RWPE2 (cell line): ENCODE results near the gene CHPF2.

Source experiments
- ATAC-seq: fragments of 200-7000 bp; cut with Tn5 transposase; 3 replicates; pipeline ENCODE4 v1.9.1; 2021; ENCODE audit warnings: low read depth
- DNase-seq: peaks from one replicate; pipeline ENCODE4 v3.0.0-alpha.2; 2020; ENCODE audit warnings: low spot score
- H3K27ac ChIP-seq: fragments of 450-650 bp; 2 replicates; pipeline ENCODE4 v1.5.1; 2017; ENCODE audit warnings: mild to moderate bottlenecking; ENCODE audit not compliant: poor library complexity, severe bottlenecking
- H3K27me3 ChIP-seq: fragments of 250-450 bp; sonication (Bioruptor Pico); 2 replicates; pipeline ENCODE4 v1.5.1; 2021; ENCODE audit warnings: mild to moderate bottlenecking, moderate library complexity; ENCODE audit not compliant: insufficient read depth, poor library complexity, severe bottlenecking
- H3K36me3 ChIP-seq: fragments of 250-450 bp; sonication (Bioruptor Pico); 2 replicates; pipeline ENCODE4 v1.5.1; 2020; ENCODE audit warnings: low read depth, mild to moderate bottlenecking, moderate library complexity
- H3K4me1 ChIP-seq: fragments of 250-450 bp; sonication (Bioruptor Pico); 2 replicates; pipeline ENCODE4 v1.5.1; 2021; ENCODE audit warnings: mild to moderate bottlenecking, moderate library complexity; ENCODE audit not compliant: insufficient read depth, poor library complexity, severe bottlenecking
- H3K4me3 ChIP-seq: fragments of 250-450 bp; sonication (Bioruptor Pico); 2 replicates; pipeline ENCODE4 v1.5.1; 2021; ENCODE audit warnings: mild to moderate bottlenecking, moderate library complexity; ENCODE audit not compliant: severe bottlenecking
- H3K9me3 ChIP-seq: fragments of 250-450 bp; sonication (Bioruptor Pico); 2 replicates; pipeline ENCODE4 v1.5.1; 2021; ENCODE audit warnings: mild to moderate bottlenecking, moderate library complexity; ENCODE audit not compliant: severe bottlenecking
- TF ChIP-seq, protein P1 (sequence below): fragments of 450-650 bp; IDR thresholded peaks from one replicate; pipeline ENCODE4 v1.5.1; 2017; ENCODE audit warnings: mild to moderate bottlenecking, moderate library complexity; ENCODE audit not compliant: poor library complexity, severe bottlenecking

The CHPF2 gene

DNA sequence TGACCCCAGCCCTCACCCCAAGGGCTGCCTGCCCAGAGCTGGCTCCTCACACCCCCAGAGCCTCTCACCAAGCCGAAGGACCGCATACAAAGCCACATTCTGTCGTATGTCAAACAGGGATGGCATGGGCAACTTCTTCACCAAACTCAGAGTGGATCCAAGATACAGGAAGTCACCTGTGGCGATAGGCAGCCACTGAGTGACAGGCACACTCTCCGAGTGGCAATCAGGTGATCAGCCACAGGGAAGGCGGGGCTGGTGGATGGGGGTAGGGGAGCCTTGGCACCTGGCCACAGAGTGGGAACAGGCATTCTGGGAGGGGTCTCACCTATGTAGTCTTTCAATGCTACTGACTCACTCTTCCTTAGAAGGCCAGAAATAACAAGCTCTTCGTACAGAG lies 38.1 kb upstream of the CHPF2 start:
- no peak overlapping the region for H3K4me3 ChIP-seq
- no peak overlapping the region for H3K27ac ChIP-seq
- TF ChIP-seq, protein P1, sequence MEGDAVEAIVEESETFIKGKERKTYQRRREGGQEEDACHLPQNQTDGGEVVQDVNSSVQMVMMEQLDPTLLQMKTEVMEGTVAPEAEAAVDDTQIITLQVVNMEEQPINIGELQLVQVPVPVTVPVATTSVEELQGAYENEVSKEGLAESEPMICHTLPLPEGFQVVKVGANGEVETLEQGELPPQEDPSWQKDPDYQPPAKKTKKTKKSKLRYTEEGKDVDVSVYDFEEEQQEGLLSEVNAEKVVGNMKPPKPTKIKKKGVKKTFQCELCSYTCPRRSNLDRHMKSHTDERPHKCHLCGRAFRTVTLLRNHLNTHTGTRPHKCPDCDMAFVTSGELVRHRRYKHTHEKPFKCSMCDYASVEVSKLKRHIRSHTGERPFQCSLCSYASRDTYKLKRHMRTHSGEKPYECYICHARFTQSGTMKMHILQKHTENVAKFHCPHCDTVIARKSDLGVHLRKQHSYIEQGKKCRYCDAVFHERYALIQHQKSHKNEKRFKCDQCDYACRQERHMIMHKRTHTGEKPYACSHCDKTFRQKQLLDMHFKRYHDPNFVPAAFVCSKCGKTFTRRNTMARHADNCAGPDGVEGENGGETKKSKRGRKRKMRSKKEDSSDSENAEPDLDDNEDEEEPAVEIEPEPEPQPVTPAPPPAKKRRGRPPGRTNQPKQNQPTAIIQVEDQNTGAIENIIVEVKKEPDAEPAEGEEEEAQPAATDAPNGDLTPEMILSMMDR: no peak
- H3K4me1 ChIP-seq: no peaks in the 10 kb centered on the region
- ATAC-seq (no peak), DNase-seq (no peak)
- H3K27me3 ChIP-seq: peaks cover 24% of the 10 kb centered on the region
- no peaks in the 10 kb centered on the region for H3K9me3 ChIP-seq
- H3K36me3 ChIP-seq: no peaks in the 10 kb centered on the region

DNA sequence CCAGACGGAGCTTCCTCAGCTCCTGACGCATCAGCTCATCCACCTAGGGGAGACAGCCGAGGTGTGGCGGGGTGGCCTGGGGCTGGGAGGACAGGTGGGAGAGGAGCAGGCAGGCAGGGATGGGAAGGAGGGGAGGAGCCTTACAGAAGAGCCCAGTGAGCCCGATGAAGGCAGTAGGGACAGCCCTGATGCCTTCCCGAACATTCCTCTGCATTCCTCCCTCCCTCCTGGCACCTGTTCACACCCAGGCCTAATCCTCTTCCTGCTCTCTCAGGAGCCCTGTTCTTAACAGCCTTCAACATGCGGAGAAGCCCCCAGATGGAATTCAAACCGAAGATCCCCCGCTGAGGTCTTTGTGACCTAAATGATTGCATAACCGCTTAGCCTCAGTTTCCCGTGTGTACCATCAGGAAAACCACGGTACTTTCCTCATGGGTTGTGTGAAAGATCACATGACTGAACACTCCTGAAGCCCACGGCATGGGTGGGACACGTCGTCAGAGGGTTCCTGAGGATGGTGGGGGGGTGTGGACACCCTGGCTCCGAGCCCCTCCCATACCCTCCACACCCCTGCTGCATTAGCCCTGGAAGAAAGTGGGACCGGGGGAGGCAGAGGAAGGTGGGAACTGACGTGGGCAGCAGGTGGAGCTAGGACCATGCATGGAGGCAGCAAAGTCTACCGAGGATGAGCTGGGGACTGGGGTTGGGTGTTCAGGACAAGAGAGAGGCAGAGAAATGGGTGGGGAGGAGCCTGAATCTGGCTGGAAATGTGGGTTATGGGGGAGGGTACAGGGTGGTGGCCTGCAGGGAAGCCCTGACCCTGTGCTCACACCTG lies 36.5 kb upstream of the CHPF2 start:
- no peaks in the 10 kb centered on the region for H3K36me3 ChIP-seq
- TF ChIP-seq, protein P1: no peak
- no peak overlapping the region for H3K4me3 ChIP-seq
- no peak overlapping the region for H3K27ac ChIP-seq
- no peak for DNase-seq
- no peaks in the 10 kb centered on the region for H3K9me3 ChIP-seq
- ATAC-seq: no peak
- peaks cover 17% of the 10 kb centered on the region for H3K27me3 ChIP-seq
- H3K4me1 ChIP-seq: no peaks in the 10 kb centered on the region

DNA sequence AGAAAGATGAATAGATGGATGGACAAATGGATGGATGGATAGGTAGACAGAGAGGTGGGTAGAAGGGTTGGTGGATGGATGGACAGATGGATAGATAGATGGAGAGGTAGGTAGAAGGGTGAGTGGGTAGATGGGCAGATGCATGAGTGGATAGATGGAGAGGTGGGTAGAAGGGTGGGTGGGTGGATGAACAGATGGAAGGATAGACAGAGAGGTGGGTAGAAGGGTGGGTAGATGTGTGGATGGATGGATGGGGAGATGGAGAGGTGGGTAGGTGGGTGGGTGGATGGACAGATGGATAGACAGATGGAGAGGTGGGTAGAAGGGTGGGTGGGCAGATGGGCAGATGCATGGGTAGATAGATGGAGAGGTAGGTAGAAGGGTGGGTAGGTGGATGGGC lies 34.4 kb upstream of the CHPF2 start:
- no peak for ATAC-seq
- DNase-seq: no peak
- Histone ChIP-seq H3K27ac (no peak overlapping the region), H3K9me3 (no peaks in the 10 kb centered on the region), H3K27me3 (peaks cover 26% of the 10 kb centered on the region), H3K4me3 (no peak overlapping the region), H3K36me3 (no peaks in the 10 kb centered on the region), H3K4me1 (no peaks in the 10 kb centered on the region)
- TF ChIP-seq, protein P1: no peak

DNA sequence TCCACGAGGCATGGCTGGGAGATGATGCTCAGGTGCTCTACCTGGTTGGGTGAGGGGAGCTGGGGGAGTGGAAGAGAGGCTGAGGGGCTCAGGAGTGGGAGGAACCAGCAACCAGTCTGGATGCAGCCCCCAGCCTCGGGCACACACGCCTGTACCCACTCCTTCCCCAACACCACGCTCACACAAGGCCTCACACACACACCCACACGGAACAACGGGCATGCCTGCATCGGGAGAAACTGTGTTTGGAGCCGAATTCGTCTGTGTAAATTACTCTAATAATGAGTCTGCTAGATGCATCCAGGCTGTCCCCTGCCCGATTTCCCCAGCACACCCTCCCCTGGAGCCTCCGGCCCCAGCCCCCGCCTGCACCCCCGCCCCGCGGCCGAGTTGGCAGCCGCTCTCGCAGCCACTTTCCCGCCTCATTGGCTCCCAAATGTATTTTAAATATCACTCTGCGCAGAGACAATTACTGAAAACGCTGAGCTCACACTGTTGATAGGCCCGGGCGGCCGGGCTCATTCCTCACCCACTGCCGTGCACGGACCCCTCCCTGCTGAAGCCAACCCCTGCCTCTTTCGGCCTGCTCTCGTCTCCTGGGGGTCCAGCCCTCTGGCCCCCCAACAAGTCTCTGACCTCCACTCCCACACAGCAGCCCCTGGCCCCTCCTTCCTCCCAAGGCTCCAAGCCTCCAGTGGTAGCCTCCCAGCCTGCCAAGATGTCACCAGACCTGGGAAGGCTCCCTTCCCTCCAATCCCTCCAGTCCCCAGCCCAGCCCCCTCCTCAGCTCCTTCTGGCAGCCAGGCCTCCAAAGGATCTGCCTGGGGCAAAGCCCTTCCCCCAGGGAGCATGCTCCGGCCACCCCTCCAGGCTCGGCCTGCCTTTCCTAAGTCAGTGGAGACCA lies 33.1 kb upstream of the CHPF2 start:
- Histone ChIP-seq H3K4me1 (no peaks in the 10 kb centered on the region), H3K27me3 (peaks cover 36% of the 10 kb centered on the region), H3K36me3 (no peaks in the 10 kb centered on the region), H3K27ac (no peak overlapping the region), H3K4me3 (no peak overlapping the region), H3K9me3 (no peaks in the 10 kb centered on the region)
- TF ChIP-seq, protein P1: no peak
- ATAC-seq: no peak
- DNase-seq: no peak
